Pons (tissue), 1 donor: ENCODE measurements around the gene PLS3.
A peak's percentile ranks its signal among the peaks of the same experiment; 100 is the strongest.
"Not testable (repeated sequence)": the region's sequence is repeated elsewhere in the genome, so short reads cannot be mapped to it uniquely, and the experiment has no call there.

Source experiments
- DNase-seq: peaks from one replicate; pipeline ENCODE4 v3.0.0-alpha.2; 2016; ENCODE audit warnings: low spot score

The PLS3 gene

GRCh38 chrX:115609621-115610020 lies 48.6 kb downstream of the PLS3 start:
- no peak for DNase-seq

GRCh38 chrX:115616943-115617563 lies 56.1 kb downstream of the PLS3 start:
- no peak for DNase-seq

- no peak for DNase-seq
Measured at GRCh38 chrX:115622534-115622933, 61.6 kb downstream of the PLS3 start.

GRCh38 chrX:115624916-115625315 lies 63.9 kb downstream of the PLS3 start:
- DNase-seq: no peak

- DNase-seq: peak; percentile 89
Measured at GRCh38 chrX:115625572-115626301, 64.8 kb downstream of the PLS3 start.

- no peak for DNase-seq
Measured at GRCh38 chrX:115630204-115630603, 69.2 kb downstream of the PLS3 start.

GRCh38 chrX:115632455-115632854 lies 71.5 kb downstream of the PLS3 start:
- DNase-seq: no peak

- not testable (repeated sequence) for DNase-seq
Measured at GRCh38 chrX:115633397-115633796, 72.4 kb downstream of the PLS3 start.

GRCh38 chrX:115639334-115639880 lies 78.4 kb downstream of the PLS3 start:
- no peak for DNase-seq

GRCh38 chrX:115642311-115642710 lies 81.3 kb downstream of the PLS3 start:
- DNase-seq: peak; percentile 31

GRCh38 chrX:115642895-115643530 lies 82.0 kb downstream of the PLS3 start:
- DNase-seq: peak; percentile 58

GRCh38 chrX:115644397-115644796 lies 83.4 kb downstream of the PLS3 start:
- DNase-seq: not testable (repeated sequence)

GRCh38 chrX:115649461-115650063 lies 88.6 kb downstream of the PLS3 start:
- DNase-seq: no peak

- DNase-seq: no peak
Measured at GRCh38 chrX:115650449-115650848, 89.5 kb downstream of the PLS3 start.

- DNase-seq: no peak
Measured at GRCh38 chrX:115650916-115651315, 89.9 kb downstream of the PLS3 start.

GRCh38 chrX:115652221-115652620 lies 91.2 kb downstream of the PLS3 start:
- DNase-seq: no peak

GRCh38 chrX:115665122-115665521 lies 104.1 kb downstream of the PLS3 start:
- DNase-seq: no peak

GRCh38 chrX:115679460-115679859 lies 118.5 kb downstream of the PLS3 start:
- peak; percentile 30 for DNase-seq

GRCh38 chrX:115687595-115687994 lies 126.6 kb downstream of the PLS3 start:
- no peak for DNase-seq

- peak; percentile 1 for DNase-seq
Measured at GRCh38 chrX:115689931-115690330, 129.0 kb downstream of the PLS3 start.

GRCh38 chrX:115690511-115691216 lies 129.7 kb downstream of the PLS3 start:
- DNase-seq: peak; percentile 74

GRCh38 chrX:115693476-115693875 lies 132.5 kb downstream of the PLS3 start:
- DNase-seq: no peak
